ENCODE results near the gene FKBP15.

Gene FKBP15

GRCh38 chr9:113228130-113228665 is 7.1 kb upstream of the FKBP15 start:
- DNase-seq, result no peak

GRCh38 chr9:113227436-113227835 is 6.4 kb upstream of the FKBP15 start:
- DNase-seq, result no peak

GRCh38 chr9:113223963-113224362 is 2.9 kb upstream of the FKBP15 start:
- DNase-seq, result no peak

- no peak for DNase-seq
These were observed 1.4 kb upstream of the FKBP15 start for GRCh38 chr9:113222482-113222841.

GRCh38 chr9:113221800-113222481 is 864 bp upstream of the FKBP15 start:
- no peak for DNase-seq

- DNase-seq, result no peak
These were observed 542 bp downstream of the FKBP15 start for GRCh38 chr9:113220467-113221002.

GRCh38 chr9:113219969-113220368 is 1.1 kb downstream of the FKBP15 start:
- DNase-seq, result no peak

GRCh38 chr9:113219186-113219936 is 1.7 kb downstream of the FKBP15 start:
- no peak for DNase-seq

- no peak for DNase-seq
These were observed 4.7 kb downstream of the FKBP15 start for GRCh38 chr9:113216406-113216805.

- no peak for DNase-seq
These were observed 5.9 kb downstream of the FKBP15 start for GRCh38 chr9:113215132-113215531.

GRCh38 chr9:113210815-113211214 is 10.3 kb downstream of the FKBP15 start:
- DNase-seq, result no peak

- no peak for DNase-seq
These were observed 15.2 kb downstream of the FKBP15 start for GRCh38 chr9:113205861-113206260.

GRCh38 chr9:113205432-113205831 is 15.6 kb downstream of the FKBP15 start:
- no peak for DNase-seq

- DNase-seq, result no peak
These were observed 21.3 kb downstream of the FKBP15 start for GRCh38 chr9:113199683-113200329.

- DNase-seq, result no peak
These were observed 28.6 kb downstream of the FKBP15 start for GRCh38 chr9:113192455-113192854.

- no peak for DNase-seq
These were observed 33.0 kb downstream of the FKBP15 start for GRCh38 chr9:113187929-113188595.

- DNase-seq, result no peak
These were observed 34.8 kb downstream of the FKBP15 start for GRCh38 chr9:113186137-113186755.

GRCh38 chr9:113185271-113185670 is 35.8 kb downstream of the FKBP15 start:
- no peak for DNase-seq

- DNase-seq, result no peak
These were observed 36.5 kb downstream of the FKBP15 start for GRCh38 chr9:113184539-113184938.

- DNase-seq, result no peak
These were observed 37.1 kb downstream of the FKBP15 start for GRCh38 chr9:113183956-113184488.

- DNase-seq, result no peak
These were observed 39.9 kb downstream of the FKBP15 start for GRCh38 chr9:113181165-113181564.

- DNase-seq, result no peak
These were observed 41.2 kb downstream of the FKBP15 start for GRCh38 chr9:113179839-113180238.

Data from right forelimb (tissue), 1 donor.